Myocyte (in vitro differentiated cells): Measurements from ENCODE around the gene VSIG1. TPM values are rescaled to one million over a fixed set of nuclear protein-coding genes. Genes with fewer than 3 reads are reported as not detected.
A peak's percentile ranks its signal among the peaks of the same experiment; 100 is the strongest.

Experiments used
- DNase-seq: peaks from one replicate; pipeline ENCODE4 v3.0.0-alpha.2; 2012; ENCODE audit warnings: low read depth
- total RNA-seq: library from RNA; depleted of rRNA; stranded (reverse); fragments of >200 nt; gene quantifications from 2 replicates; pipeline ENCODE4 v1.2.3, GENCODE V29; 2014

Gene VSIG1
- total RNA-seq, 1 donor from 2014 or later, result not detected

DNA sequence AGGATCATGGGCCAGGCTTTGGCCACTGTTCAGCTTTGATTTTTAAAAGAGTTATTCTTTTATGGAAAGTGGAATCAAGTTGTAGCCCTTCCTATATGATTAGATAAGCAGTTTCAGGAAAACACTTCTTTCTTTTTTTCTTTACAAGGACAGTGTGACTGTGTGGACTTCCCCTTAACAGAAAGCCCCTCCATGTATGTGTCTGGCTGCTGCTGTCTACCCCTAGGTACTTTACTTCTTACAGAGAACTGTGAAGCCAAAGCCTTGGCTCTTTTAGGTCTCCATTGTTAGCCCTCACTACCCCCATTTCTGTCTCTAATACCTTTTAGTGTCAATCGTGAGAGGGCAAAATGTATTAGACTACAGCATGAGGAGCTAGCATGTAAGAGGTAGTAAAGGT lies 19.1 kb downstream of the VSIG1 start:
- DNase-seq, result no peak

DNA sequence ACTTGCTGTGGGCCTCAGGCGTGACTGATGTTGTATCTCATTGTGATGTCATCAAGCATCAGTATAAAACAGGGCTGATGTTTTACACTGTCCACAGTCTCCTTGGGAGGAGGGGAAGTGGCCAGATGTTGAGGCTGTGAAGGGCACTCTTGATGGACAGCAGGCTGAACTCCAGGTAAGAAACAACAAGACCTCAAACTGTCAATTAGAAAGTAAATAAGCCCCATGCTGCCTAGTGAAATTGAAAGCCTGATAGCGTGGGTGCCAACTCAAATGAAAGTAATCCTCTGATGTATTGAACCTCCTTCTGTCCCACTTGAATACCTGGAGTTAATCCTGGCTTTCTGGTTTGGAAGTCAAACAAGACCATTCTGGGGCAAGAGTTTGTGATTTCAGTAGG lies 19.7 kb downstream of the VSIG1 start:
- DNase-seq, result no peak

DNA sequence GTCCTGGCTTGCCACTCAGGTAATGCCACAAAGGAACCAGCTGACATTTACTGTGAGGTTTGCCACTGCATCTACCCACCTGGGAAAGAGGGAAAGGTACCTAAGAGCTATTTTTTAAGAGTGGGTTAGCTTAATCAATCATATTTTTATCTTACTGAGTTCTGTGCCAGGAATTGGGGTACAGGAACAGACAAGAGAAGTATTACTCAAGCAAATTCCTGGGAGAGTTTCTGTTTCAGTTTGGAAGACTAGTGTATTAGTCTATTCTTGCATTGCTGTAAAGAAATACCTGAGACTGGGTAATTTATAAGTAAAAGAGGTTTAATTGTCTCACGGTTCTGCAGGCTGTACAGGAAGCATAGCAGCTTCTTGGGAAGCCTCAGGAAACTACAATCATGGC lies 23.3 kb downstream of the VSIG1 start:
- DNase-seq, result no peak

DNA sequence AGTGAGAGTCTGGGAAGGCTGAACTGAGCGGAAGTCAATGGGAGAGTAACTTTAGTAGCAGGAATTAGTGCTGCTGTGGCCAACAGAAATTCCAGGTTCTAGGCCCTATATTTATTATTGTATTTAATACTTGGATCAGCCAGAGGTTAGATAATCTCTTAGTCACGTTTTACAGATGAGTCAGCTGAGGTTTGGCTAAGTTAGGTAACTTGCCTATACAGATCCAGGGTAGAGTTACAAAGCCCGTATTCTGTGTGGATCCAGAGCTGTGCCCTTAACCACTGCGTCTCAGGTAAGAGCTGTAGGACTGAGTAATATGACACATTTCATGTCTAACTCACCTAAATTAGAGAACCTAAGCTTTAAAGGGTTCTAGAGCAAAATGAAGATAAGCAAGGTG lies 26.0 kb downstream of the VSIG1 start:
- no peak for DNase-seq

DNA sequence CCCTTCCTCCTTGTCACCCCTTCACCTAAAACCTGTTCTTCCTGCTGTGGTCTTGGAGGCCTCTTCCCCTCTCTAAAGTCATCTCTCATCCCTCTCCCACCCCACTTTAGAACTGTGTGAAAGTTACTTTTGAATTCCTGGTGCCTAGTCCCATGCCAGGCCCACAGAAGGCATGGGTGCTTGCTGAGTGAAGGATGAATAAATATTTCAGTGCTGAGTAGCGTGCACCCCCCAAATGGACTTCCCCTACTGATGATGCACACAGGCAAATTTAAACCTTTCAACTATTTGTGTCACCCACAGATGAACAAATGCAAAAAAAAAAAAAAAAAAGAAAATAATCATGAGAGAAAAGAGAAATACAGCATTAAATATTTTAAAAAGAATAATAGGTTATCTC lies 26.7 kb downstream of the VSIG1 start:
- DNase-seq, result no peak

DNA sequence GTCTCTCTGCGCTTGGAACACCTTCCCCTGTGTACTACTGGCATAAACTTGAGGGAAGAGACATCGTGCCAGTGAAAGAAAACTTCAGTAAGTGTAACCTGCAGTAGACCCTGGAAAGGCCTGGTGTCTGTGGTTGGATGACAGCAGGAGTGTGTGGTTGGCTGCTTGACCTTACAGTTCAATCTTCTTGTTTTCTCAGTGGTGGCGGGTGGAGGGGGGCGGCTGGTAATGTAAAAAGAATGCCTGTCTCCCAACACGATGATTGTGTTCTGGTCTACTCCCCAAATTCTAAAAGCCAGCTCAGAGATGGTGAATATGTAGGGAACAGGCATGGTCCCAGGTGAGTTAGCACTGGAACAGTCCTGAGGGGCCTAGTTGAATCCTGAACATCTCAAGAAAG lies 27.9 kb downstream of the VSIG1 start:
- peak; percentile 37 for DNase-seq

DNA sequence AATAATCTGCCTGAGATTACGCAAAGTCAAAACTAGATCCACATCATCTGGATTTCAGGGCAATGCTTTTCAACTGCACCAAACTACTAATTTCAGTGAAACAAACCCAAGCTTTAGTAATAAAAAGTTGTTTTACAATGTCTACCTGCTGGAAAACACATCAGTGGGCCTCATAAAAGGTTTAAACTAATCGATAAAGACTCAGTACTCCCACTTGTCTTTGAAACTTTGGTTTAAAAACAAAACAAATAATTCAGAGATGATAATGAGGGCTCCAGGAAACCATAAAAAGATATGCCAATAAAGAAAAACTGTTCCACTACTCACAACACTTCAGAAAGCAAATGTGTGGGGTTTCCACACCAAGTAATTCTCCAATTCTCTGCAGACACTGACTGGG lies 36.2 kb downstream of the VSIG1 start:
- DNase-seq, result no peak

DNA sequence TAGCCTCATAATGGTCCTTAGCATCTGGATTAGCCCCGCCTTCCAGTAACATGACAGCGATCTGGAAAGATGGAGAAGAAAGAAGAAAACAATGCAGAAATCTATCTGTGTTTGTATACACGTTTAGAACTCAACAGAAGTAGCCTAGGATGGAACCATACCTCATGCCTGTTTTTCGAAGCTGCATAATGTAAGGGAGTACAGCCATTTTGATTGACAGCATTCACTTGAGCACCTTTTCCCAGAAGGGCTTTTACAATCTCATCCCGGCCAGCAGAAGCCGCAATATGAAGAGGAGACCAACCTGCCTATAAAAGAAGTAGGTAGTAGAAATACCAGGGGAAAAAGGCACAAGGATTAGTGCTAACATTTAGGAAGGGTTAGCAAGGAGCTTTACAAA lies 42.9 kb downstream of the VSIG1 start:
- DNase-seq, result no peak

DNA sequence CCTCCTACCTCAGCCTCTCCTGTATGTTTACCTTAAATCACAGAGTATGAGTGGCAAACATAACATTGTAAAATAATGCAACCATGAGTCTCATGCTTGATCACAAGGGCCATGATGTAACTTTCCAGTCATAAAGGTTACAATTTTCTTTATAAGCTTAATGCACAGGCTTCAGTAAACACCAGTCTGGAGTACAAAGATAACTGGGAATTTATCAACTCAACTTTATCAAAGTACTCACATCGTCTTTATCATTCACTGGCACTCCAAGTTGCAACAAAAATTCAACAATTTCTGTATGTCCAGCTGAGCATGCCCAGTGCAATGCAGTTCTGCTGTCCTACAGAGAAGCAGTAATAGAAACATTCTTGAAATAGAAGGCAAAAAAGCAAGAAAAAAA lies 43.6 kb downstream of the VSIG1 start:
- no peak for DNase-seq

DNA sequence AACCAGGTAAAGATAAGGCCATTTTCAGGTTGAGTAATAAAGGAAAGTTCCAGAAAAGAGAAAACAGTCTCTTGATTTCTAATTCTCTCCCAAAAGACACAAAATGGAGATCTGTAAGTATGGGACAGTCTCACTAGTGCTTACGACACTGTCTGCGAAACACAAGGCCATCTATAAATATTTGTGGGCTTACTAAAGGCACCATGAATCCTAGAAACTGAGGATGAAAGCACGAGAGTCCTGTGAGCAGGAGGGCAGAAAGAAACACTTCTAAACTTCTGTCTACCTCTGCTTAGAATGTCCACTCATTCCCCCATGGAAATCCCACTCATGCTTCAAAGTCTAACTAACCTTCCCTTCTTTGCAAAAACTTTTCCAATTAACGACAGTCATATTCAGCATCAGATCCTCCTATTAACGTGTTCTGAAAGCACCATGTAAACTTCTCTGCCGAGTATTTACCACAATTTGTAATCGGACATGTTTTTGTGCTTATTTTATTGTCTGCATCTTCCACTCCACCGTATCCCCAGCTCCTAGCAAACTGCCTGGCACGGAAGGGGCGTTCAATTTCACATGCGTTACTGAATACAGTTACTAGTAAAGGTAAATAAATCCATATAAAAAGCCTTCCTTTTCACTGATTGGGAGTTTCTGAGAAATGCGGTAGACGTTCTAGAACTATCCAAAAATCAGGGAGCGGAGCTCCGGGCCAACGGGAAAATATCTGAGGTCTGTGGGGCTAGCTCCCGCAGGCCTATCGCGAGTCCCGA lies 45.8 kb downstream of the VSIG1 start:
- DNase-seq, result peak; percentile 32

DNA sequence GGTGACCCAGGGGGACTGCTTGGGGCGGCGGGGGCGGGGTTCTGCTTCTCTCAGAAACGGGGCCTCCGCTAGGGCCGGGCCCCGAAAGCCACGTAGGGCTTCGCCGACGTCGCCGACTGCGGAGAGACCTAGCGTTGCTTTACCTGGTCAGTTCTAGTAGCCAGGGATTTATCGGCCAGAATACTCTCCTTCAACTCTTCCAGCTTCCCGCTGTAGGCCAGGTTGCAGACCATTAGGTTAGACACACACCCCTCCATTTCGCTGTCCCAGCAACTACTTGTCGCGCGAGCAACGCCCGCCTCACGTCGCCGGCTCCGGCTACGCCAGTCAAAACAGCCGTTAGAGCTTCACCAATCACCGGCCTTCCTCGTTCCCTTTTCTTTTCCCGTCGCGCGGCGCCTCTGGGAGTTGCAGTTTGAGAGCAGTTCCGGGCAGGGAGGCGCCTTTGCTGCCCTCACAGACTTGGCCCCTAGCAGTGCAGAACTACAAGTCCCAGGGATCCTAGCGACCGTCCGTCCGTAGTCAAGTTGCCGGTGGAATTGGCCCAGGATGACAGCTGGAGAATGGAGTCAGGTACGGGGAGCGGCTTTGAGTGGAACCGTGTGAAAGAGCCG lies 46.5 kb downstream of the VSIG1 start, which contains the start of the genes ATG4A and PSMD10:
ATG4A (plus strand) TSS at position 515 of the 614 bp plus-strand sequence; CDS start at position 564, 49 bp downstream.
PSMD10 (minus strand) TSS at position 279 of the 614 bp plus-strand sequence; CDS start at position 257, 22 bp downstream.
- DNase-seq, result peak; percentile 97

DNA sequence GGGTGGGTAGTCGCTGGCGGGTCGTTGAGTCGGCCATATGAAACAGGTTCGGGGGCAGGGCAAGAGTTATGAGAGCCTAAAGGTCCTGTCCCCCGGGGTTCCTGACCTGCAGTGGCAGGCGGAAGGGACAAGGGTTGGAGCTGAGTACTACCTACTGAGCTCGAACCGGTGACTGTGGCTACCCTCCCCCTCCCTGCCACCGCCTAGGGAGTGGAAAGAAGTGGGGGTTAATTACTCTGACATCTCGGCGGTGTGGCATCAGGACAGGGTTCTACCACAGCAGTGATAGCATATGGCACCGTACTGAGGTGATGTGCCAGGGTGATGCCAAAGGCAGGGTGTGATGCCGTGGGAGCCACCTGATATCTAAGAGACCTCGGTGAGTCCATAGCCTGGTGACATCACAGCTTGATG lies 47.0 kb downstream of the VSIG1 start:
- no peak for DNase-seq

DNA sequence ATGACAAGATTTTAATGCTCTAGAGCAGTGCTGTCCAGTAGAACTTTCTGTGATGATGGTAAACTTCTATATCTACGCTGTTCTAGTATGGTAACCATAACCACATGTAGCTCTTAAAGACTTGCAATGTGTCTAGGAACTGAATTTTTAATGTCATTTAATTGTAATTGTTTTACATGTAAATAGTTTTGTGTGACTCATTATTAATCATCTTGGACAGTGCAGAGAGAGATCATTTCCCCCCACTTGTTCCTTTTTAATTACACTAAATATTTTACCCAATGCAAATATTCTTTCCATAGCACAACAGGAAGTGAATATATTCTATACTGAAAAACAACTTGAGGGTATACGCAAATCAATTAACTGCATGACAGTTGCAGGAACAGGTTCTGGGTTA lies 52.5 kb downstream of the VSIG1 start:
- no peak for DNase-seq

DNA sequence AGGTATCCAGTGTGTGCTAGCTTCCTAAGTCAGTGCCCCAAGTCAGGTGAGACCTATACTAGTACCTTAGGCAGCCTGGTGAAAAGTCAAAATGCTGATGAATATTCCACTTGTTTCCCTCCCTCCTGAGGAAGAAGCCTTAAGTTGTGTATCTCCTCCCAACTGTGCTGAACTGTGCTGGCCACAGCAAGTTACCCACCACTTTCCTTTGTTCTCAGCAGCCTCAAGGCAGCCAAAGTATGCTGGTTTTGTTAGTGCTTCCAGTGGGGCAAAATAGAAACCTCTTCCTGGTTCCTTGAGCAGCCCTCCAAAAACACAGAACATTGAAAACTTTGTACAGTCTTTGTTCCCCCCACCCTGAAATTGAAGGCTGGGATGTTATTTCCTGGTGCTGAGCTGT lies 60.6 kb downstream of the VSIG1 start:
- no peak for DNase-seq

DNA sequence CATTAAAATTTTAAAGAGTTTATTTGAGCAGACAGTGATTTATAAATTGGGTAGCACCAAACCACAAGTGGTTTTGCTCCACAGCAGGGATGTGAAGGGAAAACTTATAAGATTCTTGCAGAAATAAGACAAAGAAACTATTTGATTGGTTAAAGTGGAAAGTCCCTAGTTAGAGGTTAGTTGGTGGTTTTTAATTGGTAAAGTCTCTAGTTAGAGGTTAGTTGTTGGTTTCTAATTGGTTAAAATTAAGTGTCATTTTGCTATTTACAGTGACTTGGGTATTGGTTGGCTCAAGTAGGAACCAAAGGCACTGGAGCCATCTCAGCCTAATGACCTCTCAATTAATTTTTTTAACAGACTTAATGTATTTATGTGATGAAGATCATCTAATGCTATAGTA lies 69.7 kb downstream of the VSIG1 start:
- DNase-seq, result no peak

DNA sequence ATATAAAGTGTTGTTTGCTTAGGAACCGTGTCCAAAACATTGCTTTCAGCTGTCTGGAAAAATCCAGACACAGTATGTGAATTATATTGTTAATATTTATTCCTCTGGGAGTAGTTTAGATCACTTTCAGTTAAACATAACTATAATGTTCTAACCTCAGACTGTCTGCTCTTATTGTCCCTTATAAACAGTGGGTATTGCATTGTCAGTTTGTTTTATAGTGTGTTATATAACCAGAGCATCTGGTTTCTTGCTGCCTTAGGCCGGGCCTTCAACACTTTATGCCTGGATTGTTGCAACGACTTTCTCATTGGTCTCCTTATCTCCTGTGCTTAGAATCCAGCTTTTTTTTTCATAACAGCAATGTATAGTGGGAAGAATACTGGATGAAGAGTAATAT lies 73.1 kb downstream of the VSIG1 start:
- no peak for DNase-seq

DNA sequence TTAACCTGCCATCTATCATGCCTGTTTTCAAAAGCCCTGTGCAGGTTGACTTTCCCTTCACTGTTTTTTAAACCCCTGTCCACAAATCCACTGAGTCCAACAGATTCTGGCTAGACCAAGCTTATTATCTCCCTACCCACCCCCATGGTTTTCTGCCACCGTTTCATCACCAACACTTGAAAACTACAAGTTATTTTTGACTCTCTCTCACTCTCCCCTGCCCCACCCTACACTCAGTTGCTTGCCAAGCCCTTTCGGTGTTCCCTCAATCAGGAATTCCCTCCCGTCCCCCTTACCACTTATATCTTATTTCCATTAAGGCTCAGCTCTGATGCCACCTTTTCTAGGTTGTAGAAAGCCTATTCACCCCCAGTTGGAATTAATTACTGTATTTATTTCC lies 76.4 kb downstream of the VSIG1 start:
- DNase-seq, result no peak

DNA sequence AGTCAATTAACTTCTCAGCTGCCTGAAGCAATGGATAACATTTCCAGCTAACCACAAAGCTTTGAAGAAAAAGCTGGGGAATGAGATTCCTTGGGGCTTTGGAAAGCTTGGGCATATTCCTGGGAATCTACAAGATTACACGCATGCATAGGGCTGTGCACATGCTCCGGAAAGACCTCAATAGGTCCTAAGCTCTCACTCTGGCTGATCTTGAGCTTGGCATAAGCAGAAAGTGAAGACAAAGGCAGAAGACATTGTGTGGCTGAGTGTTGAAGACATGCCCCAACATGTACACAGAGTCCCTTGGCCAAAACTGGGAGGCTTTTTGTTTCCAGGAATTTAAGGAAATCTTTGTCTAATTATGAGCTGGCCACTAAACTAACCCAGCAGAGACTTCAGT lies 77.9 kb downstream of the VSIG1 start:
- peak; percentile 47 for DNase-seq

DNA sequence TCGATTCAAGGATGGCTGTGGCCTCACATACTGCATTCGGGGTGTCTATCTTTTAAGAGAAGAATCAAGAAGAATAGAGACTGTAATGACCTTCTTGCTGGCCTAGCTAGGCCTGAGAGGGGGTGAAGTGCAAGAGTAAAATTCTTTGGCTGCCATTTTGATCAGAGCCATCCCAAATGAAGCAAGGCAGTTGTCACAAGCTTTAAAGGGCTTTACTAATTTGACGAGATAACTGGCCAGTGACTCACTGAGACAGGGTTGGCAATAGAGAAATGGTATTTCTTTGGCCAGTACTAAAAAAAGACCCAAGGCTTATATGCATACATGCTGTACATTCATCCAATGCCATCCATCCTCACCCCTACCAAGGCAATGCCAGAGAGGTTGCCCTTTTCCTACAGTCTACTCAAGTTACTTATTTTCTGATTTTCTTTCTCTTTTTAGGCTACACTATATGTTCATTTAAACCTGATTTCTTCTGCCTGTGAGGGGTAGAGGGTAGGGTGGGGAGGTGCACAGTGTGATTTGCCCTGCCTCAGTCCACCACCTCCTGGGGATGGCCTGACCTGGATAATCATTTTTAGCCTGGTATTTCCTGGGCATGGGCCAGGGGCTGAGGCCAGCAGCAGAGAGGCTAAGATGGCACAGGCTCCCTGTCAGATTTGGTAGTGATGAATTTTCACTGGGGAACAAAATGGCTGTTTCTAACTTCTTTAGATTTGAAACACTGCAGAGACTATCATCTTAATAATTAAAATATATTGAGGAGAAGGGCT lies 78.9 kb downstream of the VSIG1 start:
- DNase-seq, result peak; percentile 41

DNA sequence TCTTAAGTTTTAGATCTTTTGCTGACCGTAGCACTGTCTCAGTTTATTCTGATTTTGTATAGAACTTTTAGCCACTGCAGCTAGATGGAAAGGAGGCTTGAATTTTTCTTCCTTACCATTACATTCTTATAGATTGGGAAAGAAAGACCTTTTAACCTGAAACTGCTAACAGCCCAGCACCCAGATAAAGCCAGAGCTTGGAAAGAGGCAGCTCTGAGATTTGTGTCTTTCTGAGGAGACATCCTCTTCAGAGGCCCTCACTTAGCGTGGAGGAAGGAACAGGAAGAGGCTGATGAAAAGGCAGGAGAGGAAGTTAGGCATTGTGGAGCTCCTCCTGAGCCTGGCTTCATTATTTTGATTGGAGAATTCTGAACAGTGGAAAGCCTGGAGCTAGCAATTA lies 81.8 kb downstream of the VSIG1 start:
- DNase-seq, result no peak

DNA sequence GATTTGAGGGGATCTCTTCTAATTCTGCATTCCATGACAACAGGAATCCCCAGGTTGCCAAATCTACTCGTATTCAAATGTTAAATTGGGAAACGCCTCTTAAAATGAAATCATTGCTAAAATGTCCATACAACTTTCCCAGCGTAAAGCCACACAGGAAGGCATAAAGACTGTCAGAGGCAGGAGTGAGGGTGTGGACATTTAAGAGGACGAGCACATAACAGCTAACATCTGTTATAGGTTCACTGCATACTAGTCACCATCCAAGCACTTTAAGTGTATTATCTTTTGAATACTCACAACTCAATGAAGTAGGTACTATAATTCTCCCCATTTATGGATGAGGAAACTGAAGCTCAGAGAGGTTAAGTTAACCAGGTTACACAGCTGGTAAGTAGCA lies 82.3 kb downstream of the VSIG1 start:
- DNase-seq, result no peak
